ENCODE results near the gene PAEP.

Gene PAEP

DNA sequence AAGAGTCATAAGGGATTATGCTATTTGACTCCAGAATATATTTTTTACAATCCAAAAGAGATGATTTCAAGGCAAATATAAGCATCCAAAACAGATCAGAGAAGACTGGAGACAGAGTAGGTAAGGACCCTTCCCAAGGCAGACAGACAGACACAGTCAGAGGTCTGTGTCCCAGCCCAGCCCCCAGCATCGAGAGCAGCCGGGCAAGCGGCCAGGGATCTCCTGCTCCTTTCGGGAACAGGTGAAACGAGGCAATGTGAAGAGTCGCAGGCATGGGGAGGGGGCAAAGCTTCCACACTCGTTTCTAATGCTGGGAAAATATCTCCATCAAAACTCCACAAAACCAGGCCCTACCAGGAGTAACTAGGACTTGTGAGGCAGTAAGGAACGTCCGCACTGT, 5.8 kb downstream of the PAEP start:
- DNase-seq, result no peak
- in situ Hi-C loops (cut with MboI; ENCODE audit: low pct_unique_long_range_greater_than_20kb, low sequenced_read_pairs), result no loop called here

DNA sequence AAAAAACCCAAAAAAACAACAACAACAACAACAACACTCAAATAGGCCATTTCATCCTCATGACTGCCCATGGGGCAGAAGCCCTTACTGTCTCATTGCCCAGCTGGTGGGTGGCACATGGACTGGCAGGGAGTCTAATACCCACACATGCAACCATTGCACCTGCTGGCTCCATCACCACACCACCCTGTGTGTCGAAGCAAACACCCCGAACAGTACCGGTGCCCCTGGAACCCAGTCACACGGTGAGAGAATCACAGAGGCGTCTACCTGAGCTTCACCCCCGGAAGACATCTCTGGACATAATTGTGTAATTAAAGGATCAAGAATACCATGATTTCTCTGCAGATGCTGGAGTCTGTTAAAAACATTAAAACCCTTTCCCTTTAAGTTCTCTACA, 6.5 kb downstream of the PAEP start:
- in situ Hi-C loops (cut with MboI; ENCODE audit: low pct_unique_long_range_greater_than_20kb, low sequenced_read_pairs), result no loop called here
- DNase-seq, result no peak

DNA sequence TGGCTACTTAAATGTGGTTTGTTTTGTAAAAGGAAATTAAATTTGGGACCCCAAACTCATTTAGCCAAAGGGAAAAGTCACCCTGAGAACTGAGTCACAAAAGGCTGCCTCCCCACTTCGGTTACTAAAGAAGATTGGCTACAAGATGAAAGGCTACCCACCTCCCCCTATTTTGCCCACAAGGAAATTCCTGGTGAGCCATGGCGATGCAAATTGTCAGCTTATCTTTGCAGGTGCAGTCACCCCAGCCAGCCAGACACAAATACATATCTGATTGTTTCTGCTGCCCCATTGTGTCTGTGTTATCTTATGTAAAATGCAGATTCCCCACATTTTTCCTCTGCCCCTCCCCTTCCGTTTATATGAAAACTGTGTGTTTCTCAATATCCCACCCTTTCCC, 8.9 kb downstream of the PAEP start:
- in situ Hi-C loops (cut with MboI; ENCODE audit: low pct_unique_long_range_greater_than_20kb, low sequenced_read_pairs), result no loop called here
- DNase-seq, result no peak

DNA sequence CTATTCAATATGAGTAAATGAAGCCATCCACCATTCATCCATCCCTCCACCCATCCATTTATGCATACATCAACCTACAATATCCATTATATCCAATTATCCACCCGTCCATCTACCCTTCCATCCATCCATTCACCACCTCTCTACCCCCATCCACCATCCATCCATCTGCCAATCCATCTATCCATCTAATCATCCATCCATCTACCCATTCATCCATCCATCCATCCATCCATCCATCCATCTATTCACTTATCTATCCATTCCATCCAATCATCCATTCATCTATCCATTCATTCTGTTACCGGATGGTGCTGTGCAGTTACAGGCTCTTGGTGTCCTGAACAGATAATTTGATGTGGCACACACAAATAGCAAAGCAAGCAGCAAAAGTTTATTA, 10.7 kb downstream of the PAEP start:
- DNase-seq, result no peak
- in situ Hi-C loops (cut with MboI; ENCODE audit: low pct_unique_long_range_greater_than_20kb, low sequenced_read_pairs), result no loop called here

DNA sequence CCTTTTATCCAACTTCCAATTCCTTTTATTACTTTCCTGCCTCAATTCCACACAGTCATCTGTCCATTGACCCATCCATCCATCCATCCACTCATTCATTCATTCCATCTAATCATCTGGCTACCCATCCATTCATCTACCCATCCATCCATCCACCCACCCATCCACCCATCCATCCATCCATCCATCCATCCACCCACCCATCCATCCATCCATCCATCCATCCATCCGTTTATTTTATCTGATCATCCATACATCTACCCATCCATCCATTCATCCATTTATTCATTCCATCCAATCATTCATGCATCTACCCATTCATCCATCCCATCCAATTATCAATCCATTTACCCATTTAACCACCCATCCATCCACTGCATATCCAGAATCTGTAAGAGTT, 11.6 kb downstream of the PAEP start:
- in situ Hi-C loops (cut with MboI; ENCODE audit: low pct_unique_long_range_greater_than_20kb, low sequenced_read_pairs), result no loop called here
- no peak for DNase-seq

DNA sequence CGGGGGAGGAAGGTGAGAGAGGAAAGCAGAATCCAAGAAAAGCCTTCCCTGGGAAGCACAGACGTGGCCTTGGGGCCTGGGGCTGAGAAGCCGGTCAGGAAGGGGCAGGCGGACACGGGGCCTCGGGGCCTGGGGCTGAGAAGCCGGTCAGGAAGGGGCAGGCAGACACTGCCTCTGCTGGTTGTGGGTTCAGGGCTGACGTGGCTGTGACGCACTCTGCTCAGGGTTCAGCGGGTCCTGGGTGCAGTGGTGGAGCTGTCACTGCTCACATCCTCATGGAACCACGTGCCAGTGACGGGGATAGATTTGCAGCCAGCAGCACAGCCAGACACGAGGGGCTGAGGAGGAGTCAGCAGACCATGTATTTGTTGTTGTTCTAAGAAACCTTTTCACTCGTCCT, 12.8 kb downstream of the PAEP start:
- in situ Hi-C loops (cut with MboI; ENCODE audit: low pct_unique_long_range_greater_than_20kb, low sequenced_read_pairs), result no loop called here
- DNase-seq, result no peak

DNA sequence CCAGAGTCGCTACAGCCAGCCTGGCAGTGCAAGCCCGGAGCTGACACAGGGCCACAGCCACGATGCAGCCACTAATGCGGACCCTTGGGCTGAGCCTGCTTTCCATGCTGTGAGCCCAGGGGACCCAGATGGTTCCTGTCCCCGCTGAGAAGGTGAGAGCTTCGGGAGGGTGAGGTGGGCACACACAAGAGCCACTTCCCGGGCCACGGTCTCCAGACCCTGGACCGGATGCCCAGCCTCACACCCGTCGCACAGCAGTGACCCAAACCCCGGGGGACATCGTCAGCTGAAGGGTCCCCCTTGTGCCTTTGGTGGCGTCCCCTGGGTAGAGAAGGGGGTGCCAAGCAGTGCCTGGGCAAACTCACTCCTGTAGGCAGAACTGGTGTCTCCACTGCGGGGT, 13.4 kb downstream of the PAEP start:
- no peak for DNase-seq
- in situ Hi-C loops (cut with MboI; ENCODE audit: low pct_unique_long_range_greater_than_20kb, low sequenced_read_pairs), result no loop called here

DNA sequence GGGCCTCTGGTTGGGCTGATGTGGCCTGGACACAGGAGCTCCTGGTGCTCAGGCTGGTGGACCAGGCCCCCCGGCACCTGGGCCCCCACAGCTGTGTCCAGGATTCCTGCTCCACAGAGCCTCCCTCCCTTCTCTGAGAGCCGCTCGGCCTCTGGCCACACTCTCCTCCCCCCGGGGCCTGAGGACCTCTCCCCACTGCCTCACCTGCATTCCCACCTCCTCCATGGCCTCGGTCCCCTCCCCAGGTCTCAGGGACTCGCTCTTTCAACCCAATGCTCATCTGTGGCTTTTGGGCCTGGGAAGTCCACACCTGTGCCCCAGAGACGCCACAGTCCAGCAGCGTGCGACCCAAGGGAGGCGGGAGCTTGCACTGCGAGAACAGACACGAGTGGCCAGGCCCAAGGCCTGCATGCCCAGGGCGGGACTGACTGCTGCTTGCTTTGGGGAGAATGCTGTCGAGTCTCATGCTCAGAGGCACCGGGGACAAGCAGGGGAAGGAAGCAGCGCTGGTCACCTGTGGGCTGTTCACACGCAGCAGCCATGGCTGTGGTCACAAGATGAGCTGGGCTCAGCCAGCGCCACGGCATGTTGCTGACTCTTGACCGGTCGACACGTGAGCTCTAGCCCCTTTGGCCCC, 14.6 kb downstream of the PAEP start:
- in situ Hi-C loops (cut with MboI; ENCODE audit: low pct_unique_long_range_greater_than_20kb, low sequenced_read_pairs), result no loop called here
- no peak for DNase-seq

DNA sequence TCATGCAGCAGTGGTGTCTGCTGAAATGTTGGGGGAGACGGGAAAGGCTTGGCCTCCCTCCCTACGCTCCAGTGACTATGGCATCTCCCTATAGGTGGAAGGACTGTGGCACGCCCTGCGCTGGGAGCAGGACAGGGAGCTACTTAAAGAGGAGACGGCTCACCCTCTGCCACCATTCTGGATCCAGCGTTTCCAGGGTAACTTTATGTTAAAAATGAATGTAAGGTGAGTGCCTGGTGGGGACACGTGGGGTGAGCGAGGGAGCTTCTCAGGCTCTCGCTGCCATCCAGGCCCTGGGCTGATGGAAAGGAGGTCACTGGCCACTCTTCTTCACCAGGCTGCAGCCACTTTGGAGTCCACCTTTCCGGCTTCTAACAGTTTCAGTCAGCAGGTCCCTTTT, 15.7 kb downstream of the PAEP start:
- no peak for DNase-seq
- in situ Hi-C loops (cut with MboI; ENCODE audit: low pct_unique_long_range_greater_than_20kb, low sequenced_read_pairs), result no loop called here

DNA sequence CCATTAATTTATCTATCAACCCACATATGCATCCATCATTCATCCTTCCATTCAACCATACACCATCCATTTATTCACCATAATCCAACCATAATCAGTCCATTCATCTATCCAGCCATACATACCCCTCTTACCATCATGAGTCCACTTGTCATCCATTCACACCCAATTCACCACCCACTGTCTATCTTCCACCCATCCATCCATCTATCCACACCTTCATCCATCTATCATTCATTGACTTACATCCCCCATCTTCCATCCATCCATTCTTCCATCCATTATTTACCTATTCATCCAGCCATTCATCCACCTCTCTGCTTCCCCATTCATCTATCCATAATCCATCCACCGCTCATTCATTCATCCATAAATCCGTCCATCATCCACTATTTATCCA, 17.8 kb downstream of the PAEP start:
- no peak for DNase-seq
- in situ Hi-C loops (cut with MboI; ENCODE audit: low pct_unique_long_range_greater_than_20kb, low sequenced_read_pairs), result no loop called here

DNA sequence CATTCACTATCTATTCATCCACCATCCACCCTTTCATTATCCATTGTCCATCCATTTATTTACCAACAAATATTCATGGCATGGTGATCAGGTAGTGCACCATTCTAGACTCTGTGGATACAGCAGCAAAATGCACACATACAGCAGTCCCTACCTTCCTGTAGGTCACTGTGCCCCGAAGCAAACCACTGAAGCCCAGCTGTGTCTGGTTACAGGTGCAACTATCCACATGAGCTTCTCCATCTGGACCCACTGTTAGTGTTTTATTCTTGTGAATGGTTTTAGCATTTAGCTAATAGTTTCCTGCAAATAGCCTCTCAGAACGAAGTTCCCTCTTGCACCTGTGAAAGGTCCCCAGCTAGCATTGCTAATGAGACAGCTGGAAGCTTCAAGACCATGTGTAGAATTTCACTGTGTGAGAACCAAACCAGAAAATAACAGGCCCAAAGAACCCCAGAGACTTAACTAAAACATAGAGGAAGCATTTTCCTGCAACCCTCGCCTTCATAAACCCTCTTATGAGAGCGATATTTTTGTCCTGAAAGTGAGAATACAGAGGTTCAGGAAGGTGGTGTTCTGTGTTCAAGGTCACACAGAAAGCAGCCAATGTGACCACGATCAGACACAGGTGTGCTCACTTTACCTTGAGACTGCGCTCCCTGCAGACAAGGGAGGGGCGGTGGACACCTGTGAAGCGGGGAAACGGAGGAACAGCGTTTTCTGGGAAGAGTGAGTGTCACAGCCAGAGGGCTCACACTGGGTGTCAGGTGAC, 18.5 kb downstream of the PAEP start:
- in situ Hi-C loops (cut with MboI; ENCODE audit: low pct_unique_long_range_greater_than_20kb, low sequenced_read_pairs), result no loop called here

DNA sequence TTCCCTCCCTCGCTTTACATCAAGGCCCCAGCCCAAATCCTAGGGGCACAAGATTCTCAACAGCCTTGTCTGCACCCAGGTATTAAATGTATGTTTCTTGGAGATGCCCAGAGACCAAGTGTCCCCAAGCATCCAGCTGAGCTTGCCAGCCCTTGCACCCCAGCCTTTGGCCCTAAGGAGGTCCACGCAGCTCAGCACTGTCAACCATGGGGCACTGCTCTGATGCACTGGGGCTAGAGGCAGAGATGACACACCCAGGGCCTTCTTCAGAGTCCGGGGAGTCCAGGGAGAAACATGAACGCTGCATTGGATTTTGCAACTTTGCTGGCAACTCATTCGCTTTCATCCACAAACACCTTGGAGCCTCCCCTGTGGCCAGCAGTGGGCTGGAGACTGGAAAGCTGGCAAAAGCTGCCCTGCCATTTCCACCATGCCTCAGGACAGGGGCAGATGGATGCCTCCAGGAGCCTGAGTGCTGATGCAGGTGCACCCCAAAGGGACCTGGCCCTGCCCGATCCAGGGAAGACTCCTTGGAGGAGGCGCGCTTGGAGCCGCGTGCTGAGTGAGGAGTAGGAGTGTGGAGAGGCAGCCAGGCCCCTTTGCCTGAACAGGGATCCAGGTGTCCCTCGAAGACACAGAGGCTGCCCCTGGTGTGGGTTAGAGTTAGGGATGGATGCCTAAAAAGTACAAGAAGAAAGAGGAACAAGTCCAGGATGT, 19.3 kb downstream of the PAEP start:
- DNase-seq, result no peak
- in situ Hi-C loops (cut with MboI; ENCODE audit: low pct_unique_long_range_greater_than_20kb, low sequenced_read_pairs), result no loop called here

More for the DNA sequence above, 18.5 kb downstream of the PAEP start:
- no peak for DNase-seq

DNA sequence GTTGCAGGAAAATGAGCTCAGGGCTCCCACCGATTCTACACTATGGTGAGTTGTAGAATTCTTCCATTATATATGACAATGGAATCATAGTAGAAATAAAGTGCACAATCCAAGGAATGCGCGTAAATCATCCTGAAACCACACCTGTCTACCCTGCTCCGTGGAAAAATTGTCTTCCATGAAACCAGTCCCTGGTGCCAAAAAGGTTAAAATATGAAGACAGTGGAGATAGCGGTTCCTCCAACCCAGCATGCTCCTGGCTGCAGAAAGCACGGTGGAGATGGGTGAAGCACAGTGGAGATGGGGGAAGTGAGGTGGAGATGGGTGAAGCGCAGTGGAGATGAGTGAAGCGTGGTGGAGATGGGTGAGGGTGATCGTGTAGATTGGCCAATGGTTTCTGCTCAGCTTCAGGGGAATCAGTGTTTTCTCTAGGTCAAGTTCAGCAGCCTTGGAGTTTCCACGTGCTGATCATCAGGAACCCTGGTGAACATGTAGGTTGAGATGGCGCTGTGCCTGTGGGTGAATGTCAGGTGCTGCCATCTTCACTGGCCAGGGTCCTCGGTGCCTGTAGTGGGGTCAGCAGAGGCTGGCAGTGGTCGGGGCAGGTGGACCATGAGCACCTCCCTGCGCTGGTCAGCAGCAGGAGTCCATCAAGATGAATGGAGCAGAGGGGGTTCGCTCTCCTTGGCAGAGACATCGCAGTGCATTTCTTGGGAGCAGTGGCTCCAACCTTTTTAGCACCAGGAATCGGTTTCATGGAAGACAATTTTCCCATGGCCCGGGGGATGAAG, 20.3 kb downstream of the PAEP start:
- no peak for DNase-seq
- in situ Hi-C loops (cut with MboI; ENCODE audit: low pct_unique_long_range_greater_than_20kb, low sequenced_read_pairs), result no loop called here

DNA sequence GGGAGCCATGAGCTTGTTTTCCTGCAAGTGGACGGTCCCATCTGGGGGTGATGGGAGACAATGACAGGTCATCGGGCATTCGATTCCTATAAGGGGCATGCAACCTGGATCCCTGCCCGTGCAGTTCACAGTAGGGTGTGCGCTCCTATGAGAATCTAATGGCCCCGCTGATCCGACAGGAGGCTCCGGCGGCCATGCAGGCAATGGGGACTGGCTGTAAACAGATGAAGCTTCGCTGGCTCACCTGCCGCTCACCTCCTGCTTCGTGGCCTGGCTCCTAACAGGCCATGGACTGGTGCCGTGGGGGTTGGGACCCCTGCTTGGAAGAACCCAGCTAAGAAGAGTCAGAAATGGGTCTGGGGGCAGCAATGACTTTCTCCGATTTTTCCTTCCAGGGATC, 21.0 kb downstream of the PAEP start:
- DNase-seq, result no peak
- in situ Hi-C loops (cut with MboI; ENCODE audit: low pct_unique_long_range_greater_than_20kb, low sequenced_read_pairs), result no loop called here

DNA sequence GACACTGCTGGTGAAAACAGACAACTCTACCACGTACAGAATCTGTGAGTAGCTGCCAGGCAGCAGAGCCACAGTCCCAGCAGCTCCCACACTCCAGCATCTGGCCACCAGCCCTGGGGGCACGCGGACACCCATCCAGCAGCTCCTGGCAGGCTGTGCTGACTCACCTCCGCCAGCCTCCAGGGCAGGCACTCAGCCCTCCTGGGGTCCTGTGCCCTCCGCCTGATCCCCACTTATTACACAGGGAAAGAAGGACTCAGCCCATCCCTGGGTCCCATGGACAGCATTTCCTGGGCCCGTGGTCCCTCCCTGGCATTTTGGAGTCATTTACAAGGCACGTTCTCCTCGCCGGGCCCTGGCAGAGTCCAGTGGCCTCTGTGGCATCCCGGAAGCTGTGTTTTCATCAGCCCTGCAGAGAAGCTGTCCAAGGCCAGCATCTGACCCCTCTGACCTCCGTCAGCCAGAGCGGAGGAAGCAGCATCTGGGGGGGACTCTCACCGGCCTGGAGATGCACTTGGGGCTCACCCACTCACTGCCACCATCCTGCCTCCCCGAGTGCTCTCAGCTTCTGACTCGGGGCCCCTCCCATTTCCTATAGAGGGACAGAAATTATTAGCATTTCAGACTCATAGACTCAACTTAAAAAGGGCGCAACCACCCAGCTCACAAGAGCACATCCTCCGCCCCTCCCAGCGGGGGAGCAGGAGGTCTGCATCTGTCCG, 21.6 kb downstream of the PAEP start:
- in situ Hi-C loops (cut with MboI; ENCODE audit: low pct_unique_long_range_greater_than_20kb, low sequenced_read_pairs), result no loop called here
- no peak for DNase-seq

DNA sequence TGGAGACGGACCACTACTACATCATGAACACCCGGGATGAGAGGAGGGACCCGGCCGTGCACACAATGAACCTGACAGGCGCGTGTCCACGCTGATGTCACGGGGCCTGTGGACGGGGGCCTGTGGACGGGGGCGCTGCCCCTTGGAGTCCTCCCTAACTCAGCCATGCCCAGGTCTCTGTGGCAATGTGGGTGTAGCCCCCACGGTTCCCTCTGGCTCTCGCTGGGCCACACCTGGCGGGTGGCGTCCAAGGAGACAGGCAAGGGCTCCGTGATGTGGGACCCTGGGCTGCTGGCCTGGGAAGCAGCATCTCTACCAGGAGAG, 22.1 kb downstream of the PAEP start:
- no peak for DNase-seq
- in situ Hi-C loops (cut with MboI; ENCODE audit: low pct_unique_long_range_greater_than_20kb, low sequenced_read_pairs), result no loop called here

DNA sequence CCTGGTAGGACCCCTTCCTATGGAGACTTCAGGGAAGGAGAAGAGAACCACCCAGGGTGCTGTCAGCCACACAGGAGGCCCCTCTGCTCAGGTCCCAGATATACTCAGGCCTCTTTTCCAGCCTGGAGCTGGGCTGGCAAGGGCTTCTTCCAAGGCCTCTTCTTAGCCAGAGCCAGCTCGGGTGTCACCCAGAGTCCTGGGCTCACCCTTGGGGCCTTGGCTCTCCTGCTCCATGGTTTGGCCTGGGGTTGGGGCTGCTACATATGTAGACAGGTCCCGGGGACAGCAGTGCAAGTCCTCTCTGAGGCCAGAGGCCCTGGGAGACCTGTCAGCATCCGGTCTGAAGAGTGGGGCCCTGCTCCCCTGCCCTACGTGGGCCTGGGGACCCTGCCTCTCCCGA, 22.8 kb downstream of the PAEP start:
- DNase-seq, result no peak
- in situ Hi-C loops (cut with MboI; ENCODE audit: low pct_unique_long_range_greater_than_20kb, low sequenced_read_pairs), result no loop called here

DNA sequence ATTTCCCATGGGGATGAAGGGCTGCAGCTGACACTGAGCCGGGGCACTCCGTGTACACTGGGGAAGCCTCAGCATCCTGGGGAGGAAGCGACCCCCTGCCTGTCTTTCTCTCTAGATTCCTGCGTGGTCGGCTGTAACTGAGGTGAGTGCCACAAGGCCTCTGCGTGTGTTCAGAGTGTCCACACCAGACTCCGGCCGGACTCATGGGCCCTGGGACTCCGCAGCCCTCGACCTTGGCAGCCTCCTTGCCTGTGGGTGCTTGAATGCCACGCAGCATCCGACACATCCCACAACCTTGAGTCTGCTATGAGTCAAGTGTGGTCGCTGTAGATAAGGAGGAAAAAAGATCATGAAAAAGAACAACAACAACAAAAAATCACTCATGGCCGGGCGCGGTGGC, 23.4 kb downstream of the PAEP start:
- no peak for DNase-seq
- in situ Hi-C loops (cut with MboI; ENCODE audit: low pct_unique_long_range_greater_than_20kb, low sequenced_read_pairs), result no loop called here

DNA sequence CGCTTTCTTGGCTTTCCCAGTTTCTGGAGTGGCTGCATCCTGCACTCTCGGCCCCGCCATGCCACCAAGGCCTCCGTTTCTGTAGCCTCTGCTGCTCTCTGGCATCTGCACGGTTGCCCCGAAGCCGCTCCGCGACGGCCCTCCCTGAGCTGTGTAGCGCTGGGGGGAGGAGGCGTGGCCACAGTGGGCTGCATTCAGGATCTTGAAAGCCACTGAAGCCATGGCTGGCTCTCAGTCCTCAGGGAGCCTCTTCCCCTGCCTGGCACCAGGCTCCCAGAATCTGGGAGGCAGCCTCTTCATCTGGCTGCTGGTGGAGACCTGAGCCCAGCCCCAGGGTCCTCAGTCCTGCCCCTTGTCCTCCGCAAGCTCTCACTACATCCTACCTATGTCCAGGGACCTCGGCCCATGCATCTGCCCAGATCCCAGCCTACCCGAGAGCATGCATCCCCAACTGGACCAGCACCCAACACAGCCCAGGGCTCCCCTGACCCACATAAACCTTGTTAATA, 25.1 kb downstream of the PAEP start:
- no peak for DNase-seq
- in situ Hi-C loops (cut with MboI; ENCODE audit: low pct_unique_long_range_greater_than_20kb, low sequenced_read_pairs), result no loop called here
